ENCODE data around the gene SORL1.

DNA sequence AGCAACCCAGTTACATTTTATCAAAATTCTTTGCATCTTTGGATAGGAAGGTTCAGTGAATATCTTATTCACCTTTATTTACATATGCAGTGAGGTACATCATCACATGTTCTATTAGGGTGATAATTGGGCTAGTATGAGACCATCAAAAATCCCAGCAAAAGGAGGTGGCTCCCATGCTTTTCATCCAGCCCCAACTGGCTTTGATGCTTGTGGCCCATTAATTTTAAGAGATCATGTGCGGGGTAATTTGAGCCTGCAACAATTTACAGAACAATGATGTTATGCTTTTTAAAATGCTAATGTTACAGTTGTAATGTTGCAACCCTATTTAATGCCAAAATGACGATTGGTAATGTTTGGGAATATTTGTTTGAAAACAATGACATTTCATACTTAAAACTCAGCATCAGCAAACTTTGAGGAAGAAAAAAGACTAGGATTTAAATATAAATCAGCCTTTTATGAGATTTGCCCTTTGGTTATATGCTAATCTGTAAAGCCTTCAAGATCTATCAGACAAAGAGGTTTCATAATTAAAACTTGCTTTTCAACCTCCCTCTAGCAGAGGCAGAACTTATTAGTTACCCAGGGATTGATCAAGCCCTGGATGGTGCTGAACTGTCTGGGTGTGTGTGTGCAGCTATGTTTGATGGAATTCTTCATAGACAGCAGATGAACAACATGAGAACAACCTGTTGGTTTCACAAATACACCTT, 184.1 kb downstream of the SORL1 start:
- no peak for TF ChIP-seq EZH2 (IDR thresholded peaks at IDR 0.05; ENCODE audit: borderline replicate concordance, low read depth, low read length, severe bottlenecking)
- TF ChIP-seq, protein P1, sequence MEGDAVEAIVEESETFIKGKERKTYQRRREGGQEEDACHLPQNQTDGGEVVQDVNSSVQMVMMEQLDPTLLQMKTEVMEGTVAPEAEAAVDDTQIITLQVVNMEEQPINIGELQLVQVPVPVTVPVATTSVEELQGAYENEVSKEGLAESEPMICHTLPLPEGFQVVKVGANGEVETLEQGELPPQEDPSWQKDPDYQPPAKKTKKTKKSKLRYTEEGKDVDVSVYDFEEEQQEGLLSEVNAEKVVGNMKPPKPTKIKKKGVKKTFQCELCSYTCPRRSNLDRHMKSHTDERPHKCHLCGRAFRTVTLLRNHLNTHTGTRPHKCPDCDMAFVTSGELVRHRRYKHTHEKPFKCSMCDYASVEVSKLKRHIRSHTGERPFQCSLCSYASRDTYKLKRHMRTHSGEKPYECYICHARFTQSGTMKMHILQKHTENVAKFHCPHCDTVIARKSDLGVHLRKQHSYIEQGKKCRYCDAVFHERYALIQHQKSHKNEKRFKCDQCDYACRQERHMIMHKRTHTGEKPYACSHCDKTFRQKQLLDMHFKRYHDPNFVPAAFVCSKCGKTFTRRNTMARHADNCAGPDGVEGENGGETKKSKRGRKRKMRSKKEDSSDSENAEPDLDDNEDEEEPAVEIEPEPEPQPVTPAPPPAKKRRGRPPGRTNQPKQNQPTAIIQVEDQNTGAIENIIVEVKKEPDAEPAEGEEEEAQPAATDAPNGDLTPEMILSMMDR (IDR thresholded peaks at IDR 0.05; ENCODE audit: borderline replicate concordance, extremely low read depth, low read length, poor library complexity, severe bottlenecking): no peak
